HG03565 (cell line): ENCODE measurements around the gene LIN52.

ENCODE experiments used
- ATAC-seq: cut with Tn5 transposase; IDR thresholded peaks from one replicate; pipeline ENCODE4 v1.9.1; 2021; ENCODE audit warnings: mild to moderate bottlenecking, moderate library complexity; ENCODE audit not compliant: unreplicated experiment

Gene LIN52

GRCh38 chr14:74179856-74180255 lies 95.1 kb downstream of the LIN52 start:
- ATAC-seq: no peak

- no peak for ATAC-seq
Observed at GRCh38 chr14:74190927-74191575, 106.3 kb downstream of the LIN52 start.

GRCh38 chr14:74194506-74195274 lies 109.9 kb downstream of the LIN52 start:
- ATAC-seq: no peak

GRCh38 chr14:74195623-74196022 lies 110.9 kb downstream of the LIN52 start:
- ATAC-seq: no peak

GRCh38 chr14:74198441-74199234 lies 113.9 kb downstream of the LIN52 start:
- ATAC-seq: no peak

- ATAC-seq: no peak
Observed at GRCh38 chr14:74202113-74202512, 117.4 kb downstream of the LIN52 start.

GRCh38 chr14:74203639-74204038 lies 118.9 kb downstream of the LIN52 start:
- ATAC-seq: no peak

GRCh38 chr14:74204491-74204890 lies 119.7 kb downstream of the LIN52 start:
- no peak for ATAC-seq

GRCh38 chr14:74205882-74206281 lies 121.1 kb downstream of the LIN52 start:
- no peak for ATAC-seq

GRCh38 chr14:74207943-74208342 lies 123.2 kb downstream of the LIN52 start:
- ATAC-seq: no peak

- no peak for ATAC-seq
Observed at GRCh38 chr14:74208642-74209041, 123.9 kb downstream of the LIN52 start.

GRCh38 chr14:74211945-74212580 lies 127.3 kb downstream of the LIN52 start:
- no peak for ATAC-seq

GRCh38 chr14:74213907-74214803 lies 129.4 kb downstream of the LIN52 start:
- no peak for ATAC-seq

- ATAC-seq: no peak
Observed at GRCh38 chr14:74216671-74217070, 131.9 kb downstream of the LIN52 start.

GRCh38 chr14:74217672-74218448 lies 133.1 kb downstream of the LIN52 start:
- peak; percentile 41 for ATAC-seq

GRCh38 chr14:74218462-74218861 lies 133.7 kb downstream of the LIN52 start:
- no peak for ATAC-seq

- ATAC-seq: no peak
Observed at GRCh38 chr14:74219277-74220205, 134.8 kb downstream of the LIN52 start.

- ATAC-seq: no peak
Observed at GRCh38 chr14:74220991-74221390, 136.2 kb downstream of the LIN52 start.
